Kidney capillary endothelial cell (primary cell): ENCODE measurements around the gene SIX5.
A peak's percentile ranks its signal among the peaks of the same experiment; 100 is the strongest.
"Not testable (repeated sequence)": the region's sequence is repeated elsewhere in the genome, so short reads cannot be mapped to it uniquely, and the experiment has no call there.

Experiments used
- DNase-seq: peaks from one replicate; pipeline ENCODE4 v3.0.0-alpha.2; 2018; ENCODE audit warnings: low spot score

Gene SIX5

GRCh38 chr19:45754323-45754722, 14.7 kb downstream of the SIX5 start:
- DNase-seq, result no peak

- DNase-seq, result no peak
Measured at GRCh38 chr19:45753548-45753947, 15.5 kb downstream of the SIX5 start.

- DNase-seq, result no peak
Measured at GRCh38 chr19:45752639-45753038, 16.4 kb downstream of the SIX5 start.

- not testable (repeated sequence) for DNase-seq
Measured at GRCh38 chr19:45751483-45751882, 17.6 kb downstream of the SIX5 start.

GRCh38 chr19:45747513-45747912, 21.5 kb downstream of the SIX5 start:
- no peak for DNase-seq

- DNase-seq, result no peak
Measured at GRCh38 chr19:45746866-45747265, 22.2 kb downstream of the SIX5 start.

- DNase-seq, result no peak
Measured at GRCh38 chr19:45745606-45746005, 23.4 kb downstream of the SIX5 start.

- DNase-seq, result no peak
Measured at GRCh38 chr19:45742969-45743368, 26.1 kb downstream of the SIX5 start.

- no peak for DNase-seq
Measured at GRCh38 chr19:45739498-45740439, 29.3 kb downstream of the SIX5 start.

GRCh38 chr19:45733160-45733810, 35.8 kb downstream of the SIX5 start, which contains the start of gene MEIOSIN:
TSS of gene MEIOSIN (plus strand) at chr19:45733439. CDS start at chr19:45735377, 1,938 bp downstream.
- DNase-seq, result no peak

- DNase-seq, result peak; percentile 95
Measured at GRCh38 chr19:45730368-45731288, 38.4 kb downstream of the SIX5 start, which contains the start of gene FBXO46. TSS of gene FBXO46 (minus strand) at chr19:45730896. CDS start at chr19:45713495, 17,401 bp downstream.

GRCh38 chr19:45729800-45730290, 39.2 kb downstream of the SIX5 start:
- DNase-seq, result no peak

GRCh38 chr19:45728683-45729082, 40.4 kb downstream of the SIX5 start:
- not testable (repeated sequence) for DNase-seq

- DNase-seq, result not testable (repeated sequence)
Measured at GRCh38 chr19:45720065-45720464, 49.0 kb downstream of the SIX5 start.

GRCh38 chr19:45717983-45718650, 50.9 kb downstream of the SIX5 start:
- DNase-seq, result no peak

GRCh38 chr19:45717131-45717982, 51.7 kb downstream of the SIX5 start:
- DNase-seq, result peak; percentile 99

GRCh38 chr19:45716359-45717130, 52.5 kb downstream of the SIX5 start:
- peak; percentile 16 for DNase-seq

GRCh38 chr19:45715139-45715538, 53.9 kb downstream of the SIX5 start:
- no peak for DNase-seq
